ENCODE data around the gene CRLF3.
"Not testable (repeated sequence)": the region's sequence is repeated elsewhere in the genome, so short reads cannot be mapped to it uniquely, and the experiment has no call there.

Gene CRLF3

DNA sequence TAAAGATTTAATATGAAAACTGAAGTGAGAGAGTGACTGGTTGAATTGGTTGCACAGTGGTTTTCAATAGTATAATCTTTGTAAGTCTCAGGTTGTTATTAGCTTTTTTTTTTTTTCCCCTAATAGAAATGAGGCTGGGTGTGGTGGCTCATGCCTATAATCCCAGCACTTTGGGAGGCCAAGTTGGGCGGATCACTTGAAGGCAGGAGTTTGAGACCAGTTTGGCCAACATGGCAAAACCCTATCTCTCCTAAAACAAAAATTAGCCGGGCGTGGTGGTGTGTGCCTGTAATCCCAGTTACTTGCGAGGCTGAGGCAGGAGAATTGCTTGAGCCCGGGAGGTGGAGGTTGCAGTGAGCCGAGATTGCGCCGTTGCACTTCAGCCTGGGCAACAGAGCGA is 89.3 kb downstream of the CRLF3 start:
- DNase-seq, result not testable (repeated sequence)

DNA sequence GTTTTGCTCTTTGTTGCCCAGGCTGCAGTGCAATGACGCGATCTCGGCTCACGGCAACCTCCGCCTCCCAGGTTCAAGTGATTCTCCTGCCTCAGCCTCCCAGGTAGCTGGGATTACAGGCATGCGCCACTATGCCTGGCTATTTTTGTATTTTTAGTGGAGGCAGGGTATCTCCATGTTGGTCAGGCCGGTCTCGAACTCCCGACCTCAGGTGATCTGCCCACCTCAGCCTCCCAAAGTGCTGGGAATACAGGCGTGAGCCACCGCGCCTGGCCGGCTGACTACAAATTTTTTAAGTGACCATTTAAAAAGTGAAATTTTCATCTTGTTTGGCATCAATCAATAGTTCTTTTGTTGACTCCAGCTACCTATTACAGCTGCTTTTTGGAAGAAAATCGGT is 90.3 kb downstream of the CRLF3 start:
- DNase-seq, result not testable (repeated sequence)
